Activated CD4-positive, alpha-beta memory T cell treated with anti-CD3 and anti-CD28 coated beads, Interleukin-2, amount 10 ng/mL, durations not matched to agents 7 days and 5 days (primary cell): ENCODE data around the gene NSUN4. TPM values are rescaled to one million over a fixed set of nuclear protein-coding genes. Genes with fewer than 3 reads are reported as not detected.

Source experiments
- CTCF ChIA-PET: fragments of 350-600 bp; sonication (Branson Sonifier 250); formaldehyde crosslinking; loops from one replicate; lab custom pipeline; 2021; ENCODE audit warnings: antibody characterized with exemption, inconsistent platforms; lab: Charles Lee
- POLR2A ChIA-PET: fragments of 350-600 bp; sonication (Branson Sonifier 250); formaldehyde crosslinking; loops from one replicate; lab custom pipeline; 2021; ENCODE audit warnings: antibody characterized with exemption; lab: Charles Lee
- DNase-seq: peaks from one replicate; pipeline ENCODE4 v3.0.0-alpha.2; 2020
- H3K27ac Mint-ChIP-seq: one replicate; pipeline ENCODE4 v1.8.0; 2021; ENCODE audit warnings: mild to moderate bottlenecking, mixed read lengths
- H3K27me3 Mint-ChIP-seq: one replicate; pipeline ENCODE4 v1.8.0; 2021; ENCODE audit warnings: mixed read lengths
- H3K36me3 Mint-ChIP-seq: one replicate; pipeline ENCODE4 v1.8.0; 2021; ENCODE audit warnings: low read depth, mixed read lengths
- H3K4me1 Mint-ChIP-seq: one replicate; pipeline ENCODE4 v1.8.0; 2021; ENCODE audit warnings: mixed read lengths
- H3K4me3 Mint-ChIP-seq: one replicate; pipeline ENCODE4 v1.8.0; 2021; ENCODE audit warnings: mild to moderate bottlenecking, mixed read lengths
- H3K9me3 Mint-ChIP-seq: one replicate; pipeline ENCODE4 v1.8.0; 2021; ENCODE audit warnings: mixed read lengths
- total RNA-seq, 2 experiments: library from RNA; stranded (reverse); gene quantifications; one replicate each; pipeline ENCODE4 v1.2.3, GENCODE V29; 2021

The NSUN4 gene
- total RNA-seq: 10 to 100 TPM; 21.0 to 21.4 TPM

DNA sequence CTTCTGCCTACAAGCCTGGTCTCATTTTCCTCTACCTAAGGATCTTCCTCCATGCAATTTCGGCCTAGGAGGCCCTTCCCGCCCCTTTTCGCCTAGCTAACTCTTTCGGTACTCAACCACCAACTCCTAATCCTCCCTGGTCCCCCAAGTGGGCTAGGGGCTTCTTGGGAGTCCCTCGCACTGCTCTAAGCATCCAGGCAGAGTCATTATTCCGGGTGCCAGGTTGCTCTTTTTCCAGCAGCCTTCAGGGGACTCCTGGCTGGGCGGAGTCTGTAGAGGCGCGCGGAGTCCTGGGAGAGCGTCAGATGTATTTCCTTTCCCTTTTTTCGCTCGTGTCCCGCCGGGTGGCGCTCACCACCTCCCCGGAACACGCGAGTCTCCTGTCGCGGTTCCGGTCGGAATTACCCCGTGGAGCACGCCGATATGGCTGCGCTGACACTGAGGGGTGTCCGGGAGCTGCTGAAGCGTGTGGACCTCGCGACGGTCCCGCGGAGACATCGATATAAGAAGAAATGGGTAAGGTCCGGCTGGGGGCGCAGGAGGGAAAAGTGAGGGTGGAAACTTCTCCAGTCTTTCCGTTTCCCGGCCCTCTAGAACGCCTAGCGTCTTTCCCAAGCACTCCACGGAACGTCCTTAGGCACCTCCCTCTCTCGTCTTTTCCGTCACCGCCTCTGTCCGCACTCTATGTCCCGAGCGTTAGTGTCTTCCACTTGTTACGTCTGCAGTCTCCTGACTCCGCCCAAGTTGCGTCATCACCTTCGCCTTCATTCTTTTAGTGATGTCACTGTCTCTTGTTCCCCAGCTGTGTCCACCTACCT lies at the start of gene NSUN4:
NSUN4 (plus strand) TSS at position 404 of the 818 bp plus-strand sequence; CDS start at position 424, 20 bp downstream.
- peaks cover 40% of the 10 kb centered on the region for H3K4me1 Mint-ChIP-seq
- peak within 1 kb of the TSS; percentile 95 for H3K27ac Mint-ChIP-seq
- peaks cover 24% of the 10 kb centered on the region for H3K36me3 Mint-ChIP-seq
- H3K27me3 Mint-ChIP-seq: no peaks in the 10 kb centered on the region
- H3K9me3 Mint-ChIP-seq: no peaks in the 10 kb centered on the region
- POLR2A ChIA-PET: interaction anchor here (0.6 to 3.9 kb wide), 13 partner anchors 9 to 128 kb away, joined by 3 to 41 read pairs (median 4); partner anchors contain the start of genes LRRC41, RAD54L and UQCRH
- peak within 1 kb of the TSS; percentile 98 for H3K4me3 Mint-ChIP-seq
- CTCF ChIA-PET: interaction anchor here (0.7 to 3.0 kb wide), 12 partner anchors 8 to 96 kb away, joined by 3 to 17 read pairs (median 6); partner anchors contain the start of genes LRRC41, RAD54L and UQCRH
- peak; percentile 88 for DNase-seq

DNA sequence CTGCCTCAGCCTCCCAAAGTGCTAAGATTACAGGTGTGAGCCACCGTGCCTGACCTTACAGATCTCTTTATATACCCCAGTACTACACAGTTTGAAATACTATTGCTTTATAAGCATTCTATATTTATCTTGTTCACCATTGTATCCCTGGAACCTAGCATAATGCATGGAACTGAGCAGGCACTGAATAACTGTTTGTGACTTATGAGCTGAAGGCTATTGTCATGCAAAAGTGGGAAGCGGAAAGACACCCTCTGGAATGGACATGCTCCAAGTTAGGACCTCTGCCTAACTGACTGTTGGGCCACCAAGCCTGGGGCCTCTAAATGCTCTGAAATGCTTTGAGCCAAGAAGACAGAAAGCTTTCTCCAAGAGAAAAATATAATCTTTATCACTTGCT lies 45.3 kb upstream of the NSUN4 start:
- H3K9me3 Mint-ChIP-seq: no peaks in the 10 kb centered on the region
- ChIA-PET CTCF (interaction anchor here (1.9 kb wide), 1 partner anchor 52 kb away, joined by 6 read pairs; no protein-coding TSS in a partner anchor), POLR2A (interaction anchor here (0.9 to 2.5 kb wide), 3 partner anchors 8 to 18 kb away, joined by 3 to 12 read pairs (median 6); partner anchors contain the start of genes LRRC41 and UQCRH)
- H3K27me3 Mint-ChIP-seq: no peaks in the 10 kb centered on the region
- no peak overlapping the region for H3K27ac Mint-ChIP-seq
- peaks cover 30% of the 10 kb centered on the region for H3K36me3 Mint-ChIP-seq
- peaks cover 1% of the 10 kb centered on the region for H3K4me1 Mint-ChIP-seq
- DNase-seq: no peak
- no peak overlapping the region for H3K4me3 Mint-ChIP-seq

DNA sequence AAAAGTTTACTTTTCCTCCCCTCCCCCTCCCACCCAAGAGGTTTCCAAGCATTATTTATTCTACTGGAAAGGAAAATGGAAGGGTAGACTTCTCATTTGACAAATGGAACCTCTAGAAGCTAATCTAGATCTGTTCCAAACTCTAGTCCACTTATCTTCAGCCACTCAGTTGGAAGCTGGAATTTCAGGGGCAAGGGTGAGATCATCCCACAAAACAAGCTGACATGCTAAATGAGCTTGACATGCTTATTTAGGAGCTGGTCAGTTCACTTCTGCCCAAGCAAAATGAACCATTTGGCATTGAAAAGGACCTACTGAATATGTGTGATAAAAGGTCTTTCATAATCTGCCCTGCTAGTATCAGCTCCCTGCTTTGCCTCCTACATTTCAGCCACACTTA lies 42.2 kb upstream of the NSUN4 start:
- no peaks in the 10 kb centered on the region for H3K9me3 Mint-ChIP-seq
- ChIA-PET CTCF (no interaction called here), POLR2A (interaction anchor here (0.6 to 1.2 kb wide), 5 partner anchors 10 to 935 kb away, joined by 3 to 6 read pairs (median 3); no protein-coding TSS in a partner anchor)
- peaks cover 33% of the 10 kb centered on the region for H3K36me3 Mint-ChIP-seq
- no peaks in the 10 kb centered on the region for H3K27me3 Mint-ChIP-seq
- H3K4me3 Mint-ChIP-seq: no peak overlapping the region
- no peak for DNase-seq
- no peak overlapping the region for H3K27ac Mint-ChIP-seq
- H3K4me1 Mint-ChIP-seq: peaks cover 14% of the 10 kb centered on the region

DNA sequence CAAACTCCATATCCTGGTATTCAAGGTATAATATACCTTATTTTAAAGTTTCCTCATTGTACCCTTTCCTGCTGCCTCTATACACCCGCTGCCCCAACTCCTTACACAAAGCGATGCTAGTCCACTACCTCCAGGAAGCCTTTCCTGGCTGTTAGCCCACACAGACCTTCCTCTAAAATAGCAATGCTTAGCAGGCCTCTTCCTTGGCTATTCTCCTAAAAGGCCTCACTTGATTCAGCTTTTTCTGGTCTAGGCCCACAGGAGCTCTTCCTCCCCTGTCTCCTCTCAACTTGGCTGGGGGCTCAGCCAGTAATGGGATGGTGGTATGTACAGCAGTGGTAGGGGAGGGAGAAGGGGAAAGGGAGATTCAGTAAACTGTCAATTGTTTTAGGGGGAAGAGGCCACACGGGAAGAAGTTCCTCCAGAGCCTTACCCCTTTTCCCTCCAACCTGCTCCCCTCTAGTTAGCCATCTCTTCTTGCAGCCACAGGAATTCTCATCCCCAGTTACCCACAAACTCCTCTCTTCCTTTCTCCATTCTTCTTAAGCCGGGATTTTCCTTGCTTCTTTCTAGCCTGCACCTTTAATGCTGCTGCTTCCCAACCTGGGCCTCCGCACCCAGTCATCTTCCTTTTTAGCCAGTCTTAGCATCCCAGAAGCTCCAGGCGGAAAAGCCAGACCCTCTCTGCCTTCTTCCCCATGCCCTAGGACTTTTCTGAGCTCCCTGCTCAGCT lies 39.8 kb upstream of the NSUN4 start:
- Mint-ChIP-seq H3K36me3 (peaks cover 34% of the 10 kb centered on the region), H3K27me3 (no peaks in the 10 kb centered on the region), H3K4me3 (peak overlapping the region; percentile 95), H3K4me1 (peaks cover 24% of the 10 kb centered on the region), H3K27ac (peak overlapping the region; percentile 12), H3K9me3 (no peaks in the 10 kb centered on the region)
- ChIA-PET CTCF (interaction anchor here (0.8 to 0.9 kb wide), 2 partner anchors 47 kb away, joined by 3 to 4 read pairs; no protein-coding TSS in a partner anchor), POLR2A (interaction anchor here (0.8 to 1.8 kb wide), 4 partner anchors 9 to 19 kb away, joined by 4 to 5 read pairs (median 4); no protein-coding TSS in a partner anchor)
- no peak for DNase-seq

DNA sequence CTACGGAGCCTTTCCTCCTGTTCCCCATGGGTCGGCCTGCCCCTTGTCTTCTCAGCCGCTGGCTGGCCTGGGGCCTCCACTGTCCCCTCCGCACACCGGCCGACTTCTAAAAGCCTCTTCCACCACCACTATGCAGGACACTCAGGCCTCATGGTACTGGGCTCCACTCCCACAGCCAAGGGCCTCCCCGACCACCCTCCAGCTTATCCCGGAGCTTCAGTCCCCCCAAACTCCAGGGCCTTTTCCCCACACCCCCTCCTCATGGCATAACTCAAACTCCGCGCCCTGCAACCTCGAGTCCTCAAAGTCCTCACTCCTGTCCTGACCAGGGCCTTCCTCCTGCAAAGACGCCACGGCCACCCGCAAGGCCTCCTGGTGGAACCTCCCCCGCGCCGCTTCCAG lies 39.2 kb upstream of the NSUN4 start:
- peaks cover 34% of the 10 kb centered on the region for H3K36me3 Mint-ChIP-seq
- peaks cover 30% of the 10 kb centered on the region for H3K4me1 Mint-ChIP-seq
- CTCF ChIA-PET: interaction anchor here (0.8 kb wide), 1 partner anchor 47 kb away, joined by 4 read pairs; no protein-coding TSS in a partner anchor
- H3K9me3 Mint-ChIP-seq: no peaks in the 10 kb centered on the region
- no peaks in the 10 kb centered on the region for H3K27me3 Mint-ChIP-seq
- DNase-seq: no peak
- H3K27ac Mint-ChIP-seq: peak overlapping the region; percentile 95
- POLR2A ChIA-PET: interaction anchor here (0.8 to 1.8 kb wide), 3 partner anchors 9 to 20 kb away, joined by 4 to 5 read pairs (median 4); no protein-coding TSS in a partner anchor
- peak overlapping the region; percentile 95 for H3K4me3 Mint-ChIP-seq

DNA sequence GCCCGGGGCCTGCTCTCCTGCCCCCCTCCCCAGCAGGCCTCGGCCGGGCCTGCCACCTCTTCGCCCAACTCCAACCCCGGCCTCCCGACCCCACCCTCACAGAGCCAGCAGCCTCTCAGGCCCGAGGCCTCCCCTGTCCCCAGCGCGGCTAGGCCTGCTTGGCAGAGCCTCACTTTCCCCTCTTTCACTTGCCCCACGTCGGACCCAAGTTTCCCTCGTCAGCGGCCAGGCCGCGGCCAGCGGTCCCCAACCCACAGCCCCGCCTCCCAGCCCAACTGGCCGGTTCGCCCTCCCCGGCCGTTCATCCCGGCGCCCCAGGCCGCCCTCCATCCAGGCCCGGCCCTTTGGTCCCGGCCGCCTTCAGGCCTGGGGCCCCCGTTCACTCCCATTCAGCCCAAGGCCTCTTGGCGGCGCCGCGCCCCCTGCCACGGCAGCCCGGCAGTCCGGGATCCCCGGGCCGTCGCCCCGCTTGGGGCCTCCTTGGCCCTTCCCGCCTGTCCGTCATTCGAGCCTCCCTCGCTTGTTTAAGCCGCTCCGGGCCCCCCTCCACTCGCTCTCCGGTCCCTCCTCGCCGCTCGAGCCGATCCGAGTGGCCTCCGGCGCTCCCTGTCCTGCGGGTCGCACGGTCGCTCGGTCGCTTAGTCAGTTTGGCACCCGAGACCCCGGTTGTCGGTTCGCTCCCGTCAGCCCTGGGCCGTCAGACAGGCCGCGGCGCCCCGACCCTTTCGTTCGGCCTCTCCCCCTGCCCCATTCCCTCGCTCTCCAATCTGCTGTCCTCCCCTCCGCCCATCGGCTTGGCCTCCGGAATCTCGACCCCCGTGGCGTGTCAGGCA lies 38.6 kb upstream of the NSUN4 start:
- ChIA-PET CTCF (interaction anchor here (0.8 to 2.5 kb wide), 2 partner anchors 38 to 46 kb away, joined by 4 to 17 read pairs; partner anchors contain the start of gene NSUN4), POLR2A (interaction anchor here (0.8 to 2.9 kb wide), 9 partner anchors 10 to 717 kb away, joined by 3 to 41 read pairs (median 7); partner anchors contain the start of genes NSUN4 and RAD54L)
- Mint-ChIP-seq H3K9me3 (no peaks in the 10 kb centered on the region), H3K36me3 (peaks cover 28% of the 10 kb centered on the region), H3K4me1 (peaks cover 36% of the 10 kb centered on the region), H3K27me3 (no peaks in the 10 kb centered on the region), H3K4me3 (peak overlapping the region; percentile 95), H3K27ac (peak overlapping the region; percentile 95)
- peak; percentile 60 for DNase-seq

DNA sequence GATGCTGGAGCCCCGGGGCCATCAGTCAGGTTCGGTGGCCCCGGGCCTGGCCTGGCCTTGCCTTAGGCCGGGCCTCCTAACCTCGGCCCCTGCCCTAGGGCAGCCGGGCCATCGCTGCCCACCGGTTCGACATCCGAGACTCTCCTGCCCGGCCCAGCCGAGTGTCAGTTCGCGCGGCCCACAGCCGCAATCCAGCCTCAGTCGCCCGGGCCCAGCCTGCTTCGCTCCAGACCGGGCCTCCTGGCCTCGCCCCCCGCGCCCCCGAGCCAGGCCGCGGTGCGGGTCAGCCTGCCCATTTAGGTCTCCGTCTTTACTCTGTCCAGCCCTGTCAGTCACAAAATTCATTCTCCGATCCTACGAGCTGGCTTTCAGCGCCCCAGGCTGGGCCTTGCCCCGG lies 38.0 kb upstream of the NSUN4 start:
- CTCF ChIA-PET: interaction anchor here (0.6 to 2.5 kb wide), 6 partner anchors 37 to 1503 kb away, joined by 3 to 21 read pairs (median 5); partner anchors contain the start of genes FOXD2, NSUN4 and RAD54L

DNA sequence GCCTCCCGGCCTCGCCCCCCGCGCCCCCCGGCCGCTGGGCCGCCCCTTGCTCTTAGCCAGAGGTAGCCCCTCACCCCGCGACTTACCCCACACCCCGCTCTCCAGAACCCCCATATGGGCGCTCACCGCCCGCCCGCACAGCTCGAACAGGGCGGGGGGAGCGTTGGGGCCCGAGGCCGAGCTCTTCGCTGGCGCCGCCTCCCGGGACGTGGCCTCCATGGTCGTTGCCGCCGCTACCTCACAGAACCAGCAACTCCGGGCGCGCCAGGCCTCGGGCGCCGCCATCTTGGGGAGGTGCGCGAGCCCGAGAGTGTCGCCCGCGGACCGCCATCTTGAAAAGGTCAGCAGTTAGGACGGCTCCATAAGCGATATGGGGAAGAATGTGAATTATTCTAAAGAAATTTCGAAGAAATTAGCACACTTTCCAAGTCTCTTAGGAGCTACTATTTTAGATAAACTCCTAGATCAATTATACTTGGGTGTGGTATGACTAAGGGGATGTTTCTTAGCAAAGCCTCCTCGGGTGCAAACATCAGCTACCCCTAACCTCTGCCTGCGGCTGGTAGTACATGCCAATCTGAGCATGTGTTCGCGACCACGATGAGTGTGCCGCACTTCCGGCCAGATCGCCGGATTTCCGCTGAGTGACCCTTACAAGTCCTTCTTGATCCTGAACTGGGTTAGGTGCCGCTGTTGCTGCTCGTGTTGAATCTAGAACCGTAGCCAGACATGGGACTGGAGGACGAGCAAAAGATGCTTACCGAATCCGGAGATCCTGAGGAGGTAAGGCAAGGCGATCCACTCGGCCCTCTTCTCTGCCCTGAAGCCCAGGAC lies 37.4 kb upstream of the NSUN4 start, which contains the start of the genes LRRC41 and UQCRH:
LRRC41 (minus strand) TSS at position 579 of the 834 bp plus-strand sequence; CDS start at position 285, 294 bp downstream.
UQCRH (plus strand) TSS at position 661 of the 834 bp plus-strand sequence; CDS start at position 730, 69 bp downstream.
- Mint-ChIP-seq H3K4me1 (peaks cover 48% of the 10 kb centered on the region), H3K36me3 (peaks cover 29% of the 10 kb centered on the region), H3K9me3 (no peaks in the 10 kb centered on the region), H3K4me3 (peak within 1 kb of the TSS; percentile 95), H3K27ac (peak within 1 kb of the TSS; percentile 95), H3K27me3 (no peaks in the 10 kb centered on the region)
- DNase-seq: peak; percentile 94
- ChIA-PET CTCF (interaction anchor here (0.6 to 2.5 kb wide), 8 partner anchors 17 to 1503 kb away, joined by 3 to 21 read pairs (median 6); partner anchors contain the start of genes FOXD2, NSUN4 and RAD54L), POLR2A (interaction anchor here (0.6 to 2.9 kb wide), 27 partner anchors 9 to 1671 kb away, joined by 3 to 41 read pairs (median 6); partner anchors contain the start of genes GPBP1L1, NSUN4, POMGNT1 and RAD54L)

More for the DNA sequence above, 38.0 kb upstream of the NSUN4 start:
- Mint-ChIP-seq H3K36me3 (peaks cover 27% of the 10 kb centered on the region), H3K27ac (peak overlapping the region; percentile 95), H3K9me3 (no peaks in the 10 kb centered on the region), H3K4me3 (peak overlapping the region; percentile 95), H3K4me1 (peaks cover 42% of the 10 kb centered on the region), H3K27me3 (no peaks in the 10 kb centered on the region)
- peak; percentile 34 for DNase-seq
- POLR2A ChIA-PET: interaction anchor here (0.9 to 2.9 kb wide), 22 partner anchors 8 to 1671 kb away, joined by 3 to 41 read pairs (median 6); partner anchors contain the start of genes GPBP1L1, NSUN4 and RAD54L

DNA sequence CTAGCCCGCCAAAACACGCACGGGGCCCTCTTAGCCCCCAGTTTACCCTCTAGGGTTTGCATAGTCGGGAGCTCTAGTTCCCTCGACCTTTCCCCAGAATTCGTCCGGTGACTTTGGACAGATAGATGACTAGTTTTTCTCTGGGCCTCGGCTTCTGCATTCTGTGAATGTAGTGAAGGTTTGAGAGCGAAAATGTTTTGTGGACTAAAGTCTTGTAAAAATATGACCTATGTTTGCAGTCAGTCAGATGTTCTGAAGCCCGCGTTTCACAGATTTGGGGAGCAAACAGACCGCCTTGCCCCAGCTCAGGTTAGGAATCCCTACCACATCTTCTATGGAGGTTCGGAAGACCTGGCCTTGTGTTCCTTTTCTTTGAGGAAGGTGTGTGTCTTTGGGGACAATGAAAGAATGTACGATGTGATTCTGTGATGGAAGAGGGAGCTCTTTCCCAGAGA lies 36.7 kb upstream of the NSUN4 start:
- H3K4me1 Mint-ChIP-seq: peaks cover 50% of the 10 kb centered on the region
- H3K36me3 Mint-ChIP-seq: peaks cover 32% of the 10 kb centered on the region
- no peaks in the 10 kb centered on the region for H3K27me3 Mint-ChIP-seq
- ChIA-PET CTCF (interaction anchor here (1.1 to 2.5 kb wide), 5 partner anchors 18 to 59 kb away, joined by 4 to 21 read pairs (median 7); partner anchors contain the start of genes NSUN4 and RAD54L), POLR2A (interaction anchor here (0.6 to 2.9 kb wide), 22 partner anchors 10 to 1672 kb away, joined by 3 to 41 read pairs (median 6); partner anchors contain the start of genes NSUN4, POMGNT1 and RAD54L)
- no peaks in the 10 kb centered on the region for H3K9me3 Mint-ChIP-seq
- H3K4me3 Mint-ChIP-seq: peak overlapping the region; percentile 95
- no peak for DNase-seq
- peak overlapping the region; percentile 95 for H3K27ac Mint-ChIP-seq

DNA sequence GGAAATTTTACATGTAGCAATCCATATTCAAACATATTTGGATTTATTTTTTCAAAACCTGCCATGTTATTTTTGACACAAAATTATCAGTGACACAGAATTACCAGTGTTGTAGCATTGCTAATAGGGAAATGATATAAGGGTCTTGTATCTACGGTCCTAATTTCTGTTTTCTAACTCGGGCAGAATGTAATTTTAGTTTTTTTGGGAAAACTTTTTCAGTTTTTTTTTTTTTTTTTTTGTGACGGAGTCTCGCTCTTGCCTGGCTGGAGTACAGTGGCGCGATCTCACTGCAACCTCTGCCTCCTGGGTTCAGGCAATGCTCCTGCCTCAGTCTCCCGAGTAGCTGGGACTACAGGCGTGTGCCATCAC lies 34.5 kb upstream of the NSUN4 start:
- ChIA-PET CTCF (interaction anchor here (0.9 kb wide), 1 partner anchor 43 kb away, joined by 3 read pairs; no protein-coding TSS in a partner anchor), POLR2A (no interaction called here)
- Mint-ChIP-seq H3K27me3 (no peaks in the 10 kb centered on the region), H3K27ac (no peak overlapping the region), H3K36me3 (peaks cover 46% of the 10 kb centered on the region), H3K4me1 (peaks cover 40% of the 10 kb centered on the region), H3K9me3 (no peaks in the 10 kb centered on the region), H3K4me3 (no peak overlapping the region)
- DNase-seq: no peak
